LNCaP clone FGC (cell line): ENCODE results near the gene CFAP91.

Source experiments
- DNase-seq: peaks from one replicate; pipeline ENCODE4 v3.0.0-alpha.2; 2011; ENCODE audit warnings: low read depth
- H3K4me3 ChIP-seq: 2 replicates; pipeline ENCODE4 v1.5.1; 2011; ENCODE audit warnings: mild to moderate bottlenecking, low read depth, low read length, control low read depth
- CTCF ChIP-seq: IDR thresholded peaks from 2 replicates; pipeline ENCODE4 v1.5.1; 2012; ENCODE audit warnings: mild to moderate bottlenecking; ENCODE audit not compliant: control insufficient read depth, insufficient read depth; ENCODE audit errors: extremely low read depth

CFAP91 gene

GRCh38 chr3:119660474-119661440 is 42.1 kb upstream of the CFAP91 start, which contains the start of gene POPDC2:
Gene POPDC2, minus strand, starts transcription at chr3:119660589. Its CDS starts 166 bp downstream, at chr3:119660423.
- no peak within 1 kb of the TSS for H3K4me3 ChIP-seq
- DNase-seq = no peak
- TF ChIP-seq CTCF = no peak

- DNase-seq = peak; percentile 33
- H3K4me3 ChIP-seq = no peak overlapping the region
- TF ChIP-seq CTCF = no peak
Measured at GRCh38 chr3:119662604-119663373, 40.0 kb upstream of the CFAP91 start.

- no peak for TF ChIP-seq CTCF
- no peak for DNase-seq
- no peak overlapping the region for H3K4me3 ChIP-seq
Measured at GRCh38 chr3:119663885-119664284, 38.9 kb upstream of the CFAP91 start.

- H3K4me3 ChIP-seq = no peak overlapping the region
- no peak for TF ChIP-seq CTCF
- DNase-seq = no peak
Measured at GRCh38 chr3:119664370-119664769, 38.5 kb upstream of the CFAP91 start.

GRCh38 chr3:119664850-119665379 is 37.9 kb upstream of the CFAP91 start:
- no peak overlapping the region for H3K4me3 ChIP-seq
- TF ChIP-seq CTCF = no peak
- DNase-seq = no peak

- TF ChIP-seq CTCF = no peak
- no peak overlapping the region for H3K4me3 ChIP-seq
- DNase-seq = no peak
Measured at GRCh38 chr3:119665954-119666559, 36.8 kb upstream of the CFAP91 start.
